Measurements from ENCODE around the gene PLSCR2. TPM values are rescaled to one million over a fixed set of nuclear protein-coding genes. Genes with fewer than 3 reads are reported as not detected.
"Not testable (repeated sequence)": the region's sequence is repeated elsewhere in the genome, so short reads cannot be mapped to it uniquely, and the experiment has no call there.

PLSCR2 gene
- total and polyA plus RNA-seq, 10 of the 15 experiments (the other 5 are each of a cell fraction or from before 2014, with no cell fraction given) = not detected

DNA sequence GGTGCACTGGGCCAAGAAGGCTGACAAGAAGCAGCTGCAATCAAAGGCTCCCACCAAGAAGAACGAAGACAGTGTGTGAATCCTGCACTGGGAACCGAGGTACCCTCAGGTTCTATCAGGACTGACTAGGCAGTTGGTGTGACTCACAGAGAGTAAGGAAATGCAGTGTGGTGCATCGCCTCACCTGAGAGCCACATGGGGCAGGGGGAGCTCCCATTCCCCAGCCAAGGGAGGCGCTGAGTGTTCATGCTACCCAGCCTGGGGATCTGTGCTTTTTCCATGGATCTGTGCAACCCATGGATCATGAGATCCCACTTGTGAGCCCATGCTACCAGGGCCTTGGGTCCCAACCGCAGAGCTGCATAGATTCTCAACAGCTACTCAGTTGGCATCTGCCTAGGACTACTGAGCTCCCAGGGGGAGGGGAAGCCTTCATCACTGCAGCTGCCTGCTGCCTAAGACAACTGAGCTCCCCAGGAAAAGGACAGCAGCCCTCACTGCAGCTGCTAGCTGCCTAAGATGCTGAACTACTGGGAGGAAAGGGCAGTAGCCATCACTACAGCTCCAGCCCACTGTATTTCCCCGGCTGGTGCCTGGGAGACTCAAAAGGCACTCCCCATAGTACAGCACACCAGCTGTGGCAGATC, 6.9 kb upstream of the PLSCR2 start (continued):
- TF ChIP-seq, protein P1, sequence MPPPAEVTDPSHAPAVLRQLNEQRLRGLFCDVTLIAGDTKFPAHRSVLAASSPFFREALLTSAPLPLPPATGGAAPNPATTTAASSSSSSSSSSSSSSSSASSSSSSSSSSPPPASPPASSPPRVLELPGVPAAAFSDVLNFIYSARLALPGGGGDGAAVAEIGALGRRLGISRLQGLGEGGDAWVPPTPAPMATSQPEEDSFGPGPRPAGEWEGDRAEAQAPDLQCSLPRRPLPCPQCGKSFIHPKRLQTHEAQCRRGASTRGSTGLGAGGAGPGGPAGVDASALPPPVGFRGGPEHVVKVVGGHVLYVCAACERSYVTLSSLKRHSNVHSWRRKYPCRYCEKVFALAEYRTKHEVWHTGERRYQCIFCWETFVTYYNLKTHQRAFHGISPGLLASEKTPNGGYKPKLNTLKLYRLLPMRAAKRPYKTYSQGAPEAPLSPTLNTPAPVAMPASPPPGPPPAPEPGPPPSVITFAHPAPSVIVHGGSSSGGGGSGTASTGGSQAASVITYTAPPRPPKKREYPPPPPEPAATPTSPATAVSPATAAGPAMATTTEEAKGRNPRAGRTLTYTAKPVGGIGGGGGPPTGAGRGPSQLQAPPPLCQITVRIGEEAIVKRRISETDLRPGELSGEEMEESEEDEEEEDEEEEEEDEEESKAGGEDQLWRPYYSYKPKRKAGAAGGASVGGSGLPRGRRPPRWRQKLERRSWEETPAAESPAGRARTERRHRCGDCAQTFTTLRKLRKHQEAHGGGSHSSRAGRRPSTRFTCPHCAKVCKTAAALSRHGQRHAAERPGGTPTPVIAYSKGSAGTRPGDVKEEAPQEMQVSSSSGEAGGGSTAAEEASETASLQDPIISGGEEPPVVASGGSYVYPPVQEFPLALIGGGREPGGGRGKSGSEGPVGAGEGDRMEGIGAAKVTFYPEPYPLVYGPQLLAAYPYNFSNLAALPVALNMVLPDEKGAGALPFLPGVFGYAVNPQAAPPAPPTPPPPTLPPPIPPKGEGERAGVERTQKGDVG (CRISPR knock-in tag; IDR thresholded peaks at IDR 0.05) = no peak
- TF ChIP-seq, protein P2, sequence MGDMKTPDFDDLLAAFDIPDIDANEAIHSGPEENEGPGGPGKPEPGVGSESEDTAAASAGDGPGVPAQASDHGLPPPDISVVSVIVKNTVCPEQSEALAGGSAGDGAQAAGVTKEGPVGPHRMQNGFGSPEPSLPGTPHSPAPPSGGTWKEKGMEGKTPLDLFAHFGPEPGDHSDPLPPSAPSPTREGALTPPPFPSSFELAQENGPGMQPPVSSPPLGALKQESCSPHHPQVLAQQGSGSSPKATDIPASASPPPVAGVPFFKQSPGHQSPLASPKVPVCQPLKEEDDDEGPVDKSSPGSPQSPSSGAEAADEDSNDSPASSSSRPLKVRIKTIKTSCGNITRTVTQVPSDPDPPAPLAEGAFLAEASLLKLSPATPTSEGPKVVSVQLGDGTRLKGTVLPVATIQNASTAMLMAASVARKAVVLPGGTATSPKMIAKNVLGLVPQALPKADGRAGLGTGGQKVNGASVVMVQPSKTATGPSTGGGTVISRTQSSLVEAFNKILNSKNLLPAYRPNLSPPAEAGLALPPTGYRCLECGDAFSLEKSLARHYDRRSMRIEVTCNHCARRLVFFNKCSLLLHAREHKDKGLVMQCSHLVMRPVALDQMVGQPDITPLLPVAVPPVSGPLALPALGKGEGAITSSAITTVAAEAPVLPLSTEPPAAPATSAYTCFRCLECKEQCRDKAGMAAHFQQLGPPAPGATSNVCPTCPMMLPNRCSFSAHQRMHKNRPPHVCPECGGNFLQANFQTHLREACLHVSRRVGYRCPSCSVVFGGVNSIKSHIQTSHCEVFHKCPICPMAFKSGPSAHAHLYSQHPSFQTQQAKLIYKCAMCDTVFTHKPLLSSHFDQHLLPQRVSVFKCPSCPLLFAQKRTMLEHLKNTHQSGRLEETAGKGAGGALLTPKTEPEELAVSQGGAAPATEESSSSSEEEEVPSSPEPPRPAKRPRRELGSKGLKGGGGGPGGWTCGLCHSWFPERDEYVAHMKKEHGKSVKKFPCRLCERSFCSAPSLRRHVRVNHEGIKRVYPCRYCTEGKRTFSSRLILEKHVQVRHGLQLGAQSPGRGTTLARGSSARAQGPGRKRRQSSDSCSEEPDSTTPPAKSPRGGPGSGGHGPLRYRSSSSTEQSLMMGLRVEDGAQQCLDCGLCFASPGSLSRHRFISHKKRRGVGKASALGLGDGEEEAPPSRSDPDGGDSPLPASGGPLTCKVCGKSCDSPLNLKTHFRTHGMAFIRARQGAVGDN (IDR thresholded peaks at IDR 0.05) = no peak
- no peak for TF ChIP-seq STAT1 (conservative IDR thresholded peaks at IDR 0.05)
- TF ChIP-seq TAF1 (IDR thresholded peaks at IDR 0.05; ENCODE audit: borderline replicate concordance, low read depth, low read length) = no peak
- TF ChIP-seq NBN (IDR thresholded peaks at IDR 0.05) = no peak

DNA sequence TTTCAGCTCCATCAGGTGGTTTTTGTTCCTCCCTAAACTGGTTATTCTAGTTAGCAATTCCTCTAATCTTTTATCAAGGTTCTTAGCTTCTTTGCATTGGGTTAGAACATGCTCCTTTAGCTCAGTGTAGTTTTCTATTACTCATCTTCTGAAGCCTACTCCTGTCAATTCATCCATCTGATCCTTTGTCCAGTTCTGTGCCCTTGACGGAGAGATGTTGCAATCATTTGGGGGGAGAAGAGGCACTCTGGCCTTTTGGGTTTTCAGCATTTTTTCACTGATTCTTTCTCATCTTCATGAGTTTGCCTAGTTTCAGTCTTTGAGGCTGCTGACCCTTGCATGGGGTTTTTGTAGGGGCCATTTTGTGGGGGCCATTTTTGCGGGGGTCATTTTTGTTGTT, 5.6 kb upstream of the PLSCR2 start:
- H3K4me1 ChIP-seq (ENCODE audit: control insufficient read depth, insufficient read depth, low read length); H3K27me3 ChIP-seq (replicated peaks in 1 of 2; ENCODE audit: control insufficient read depth in 2 of 2, insufficient read depth in 2 of 2, low read length in 1 of 2); H3K27ac ChIP-seq (ENCODE audit: control insufficient read depth, insufficient read depth); in situ Hi-C loops (cut with MboI); FAIRE-seq; SMC1A ChIA-PET (ENCODE audit: uncharacterized antibody, unreplicated experiment); RAD21 ChIA-PET (ENCODE audit: unreplicated experiment); POLR2A ChIA-PET; CTCF ChIA-PET; H3K9ac ChIP-seq (ENCODE audit: control insufficient read depth, insufficient read depth, low read length); H3K9me3 ChIP-seq (replicated peaks; ENCODE audit: control insufficient read depth, insufficient read depth, low read length); H3K79me2 ChIP-seq (ENCODE audit: control insufficient read depth, insufficient read depth, low read length); ATAC-seq; DNase-seq (ENCODE audit: low read depth, low spot score); H3K4me3 ChIP-seq; BruUV-seq (replicated peaks); H2AFZ ChIP-seq (ENCODE audit: control insufficient read depth, low read depth, low read length); H4K20me1 ChIP-seq (ENCODE audit: control insufficient read depth, insufficient read depth); H3K4me2 ChIP-seq (ENCODE audit: control insufficient read depth, insufficient read depth); H3K36me3 ChIP-seq (ENCODE audit: control insufficient read depth in 2 of 2, insufficient read depth in 2 of 2, low read length in 1 of 2); intact Hi-C loops (cut with micrococcal nuclease; ENCODE audit: unreplicated experiment): not testable (repeated sequence)
- WGBS (ENCODE audit: insufficient coverage, insufficient replicate concordance, low lambda C conversion rate, missing lambda C conversion rate) = 67% methylated on average over 2 of the region's 2 CpGs

Data from GM12878 (cell line).